NCI-H1436 (cell line): ENCODE results near the gene ERC2.

Experiments used
- DNase-seq: peaks from one replicate; lab custom pipeline; 2025; lab: John Stamatoyannopoulos, UW

The ERC2 gene

GRCh38 chr3:55929154-55929869, 539.0 kb downstream of the ERC2 start:
- no peak for DNase-seq

GRCh38 chr3:55923626-55924025, 544.6 kb downstream of the ERC2 start:
- no peak for DNase-seq

GRCh38 chr3:55923207-55923606, 545.1 kb downstream of the ERC2 start:
- DNase-seq = no peak

GRCh38 chr3:55912880-55913279, 555.4 kb downstream of the ERC2 start:
- no peak for DNase-seq

GRCh38 chr3:55911266-55911665, 557.0 kb downstream of the ERC2 start:
- no peak for DNase-seq

GRCh38 chr3:55910543-55910942, 557.7 kb downstream of the ERC2 start:
- no peak for DNase-seq

GRCh38 chr3:55909373-55909772, 558.9 kb downstream of the ERC2 start:
- DNase-seq = no peak

- DNase-seq = no peak
Observed at GRCh38 chr3:55907616-55908015, 560.7 kb downstream of the ERC2 start.

- DNase-seq = no peak
Observed at GRCh38 chr3:55906896-55907295, 561.4 kb downstream of the ERC2 start.

- DNase-seq = no peak
Observed at GRCh38 chr3:55904716-55905115, 563.6 kb downstream of the ERC2 start.

- no peak for DNase-seq
Observed at GRCh38 chr3:55903680-55904079, 564.6 kb downstream of the ERC2 start.

GRCh38 chr3:55902221-55902900, 565.9 kb downstream of the ERC2 start:
- no peak for DNase-seq

- no peak for DNase-seq
Observed at GRCh38 chr3:55899887-55900286, 568.4 kb downstream of the ERC2 start.

- DNase-seq = no peak
Observed at GRCh38 chr3:55897573-55898224, 570.6 kb downstream of the ERC2 start.

- no peak for DNase-seq
Observed at GRCh38 chr3:55895897-55896566, 572.2 kb downstream of the ERC2 start.

GRCh38 chr3:55894605-55895004, 573.7 kb downstream of the ERC2 start:
- no peak for DNase-seq

- no peak for DNase-seq
Observed at GRCh38 chr3:55893045-55893664, 575.1 kb downstream of the ERC2 start.

- no peak for DNase-seq
Observed at GRCh38 chr3:55891106-55891505, 577.2 kb downstream of the ERC2 start.

- DNase-seq = no peak
Observed at GRCh38 chr3:55888282-55888885, 579.9 kb downstream of the ERC2 start.

GRCh38 chr3:55885721-55886120, 582.5 kb downstream of the ERC2 start:
- no peak for DNase-seq

GRCh38 chr3:55884491-55885285, 583.6 kb downstream of the ERC2 start:
- no peak for DNase-seq
